HL-60 (cell line): Measurements from ENCODE around the gene KRT74.

Source experiments
- CTCF ChIP-seq: IDR thresholded peaks from one replicate; pipeline ENCODE4 v1.5.1; 2011; ENCODE audit warnings: low read length, control low read depth, inconsistent platforms; ENCODE audit not compliant: insufficient read depth
- POLR2AphosphoS5 ChIP-seq: IDR thresholded peaks from 2 replicates; pipeline ENCODE4 v1.6.1; 2012; ENCODE audit warnings: low read depth

- no peak for TF ChIP-seq CTCF
- TF ChIP-seq POLR2AphosphoS5 = no peak
These were observed 39.9 kb upstream of the KRT74 start for GRCh38 chr12:52613384-52614030.
